DMS79 (cell line): ENCODE results near the gene ZDHHC3.

ENCODE experiments used
- DNase-seq: peaks from one replicate; lab custom pipeline; 2025; lab: John Stamatoyannopoulos, UW

ZDHHC3 gene

GRCh38 chr3:44926921-44927320 is 49.1 kb downstream of the ZDHHC3 start:
- no peak for DNase-seq

GRCh38 chr3:44926172-44926571 is 49.8 kb downstream of the ZDHHC3 start:
- no peak for DNase-seq

- DNase-seq = no peak
Measured at GRCh38 chr3:44924457-44925084, 51.4 kb downstream of the ZDHHC3 start.

GRCh38 chr3:44923632-44924456 is 52.1 kb downstream of the ZDHHC3 start:
- DNase-seq = no peak

- no peak for DNase-seq
Measured at GRCh38 chr3:44920081-44920480, 55.9 kb downstream of the ZDHHC3 start.

GRCh38 chr3:44918581-44918980 is 57.4 kb downstream of the ZDHHC3 start:
- DNase-seq = no peak

GRCh38 chr3:44918087-44918486 is 57.9 kb downstream of the ZDHHC3 start:
- DNase-seq = no peak

- no peak for DNase-seq
Measured at GRCh38 chr3:44915702-44916438, 60.1 kb downstream of the ZDHHC3 start.

GRCh38 chr3:44914936-44915335 is 61.0 kb downstream of the ZDHHC3 start:
- no peak for DNase-seq

GRCh38 chr3:44913868-44914468 is 62.0 kb downstream of the ZDHHC3 start:
- DNase-seq = no peak

- no peak for DNase-seq
Measured at GRCh38 chr3:44910693-44911092, 65.3 kb downstream of the ZDHHC3 start.

GRCh38 chr3:44909063-44909462 is 66.9 kb downstream of the ZDHHC3 start:
- DNase-seq = no peak

GRCh38 chr3:44907612-44908011 is 68.4 kb downstream of the ZDHHC3 start:
- no peak for DNase-seq

- no peak for DNase-seq
Measured at GRCh38 chr3:44906997-44907396, 69.0 kb downstream of the ZDHHC3 start.

- no peak for DNase-seq
Measured at GRCh38 chr3:44905446-44906157, 70.4 kb downstream of the ZDHHC3 start.

GRCh38 chr3:44903751-44904150 is 72.2 kb downstream of the ZDHHC3 start:
- no peak for DNase-seq

GRCh38 chr3:44903314-44903713 is 72.7 kb downstream of the ZDHHC3 start:
- no peak for DNase-seq

GRCh38 chr3:44902628-44903027 is 73.3 kb downstream of the ZDHHC3 start:
- DNase-seq = no peak

- no peak for DNase-seq
Measured at GRCh38 chr3:44899683-44900367, 76.1 kb downstream of the ZDHHC3 start.

GRCh38 chr3:44896440-44896839 is 79.5 kb downstream of the ZDHHC3 start:
- DNase-seq = no peak

GRCh38 chr3:44894485-44894884 is 81.5 kb downstream of the ZDHHC3 start:
- DNase-seq = no peak
